ENCODE results near the gene NSRP1.

DNA sequence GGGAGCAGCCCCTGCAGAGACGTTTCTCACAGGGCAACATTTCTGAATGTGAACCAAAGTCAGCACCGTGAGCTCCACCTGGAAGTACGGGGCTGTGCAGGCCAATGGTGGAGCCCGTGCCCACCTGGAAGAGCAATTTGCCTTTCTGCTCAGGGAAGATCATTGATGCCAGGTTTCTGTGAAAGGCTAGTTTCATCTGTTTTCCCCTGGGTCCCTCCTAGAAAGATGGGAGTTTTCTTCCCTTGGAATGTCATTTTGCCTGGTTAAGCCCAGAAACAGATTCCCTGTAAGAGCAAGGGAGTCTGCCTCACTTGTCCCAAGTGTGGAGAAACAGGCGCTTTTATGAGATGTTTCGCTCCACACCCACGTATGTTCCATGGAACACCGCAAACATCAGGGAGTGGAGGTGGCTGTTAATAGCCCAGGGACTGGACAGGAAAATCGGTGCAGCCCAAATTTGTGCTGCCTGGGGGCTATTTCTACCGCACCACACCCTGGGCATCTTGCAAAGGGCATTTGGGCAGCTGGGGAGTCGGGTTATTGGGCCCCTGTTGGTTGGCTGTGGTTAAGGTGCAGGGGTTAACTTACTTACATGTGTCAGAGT lies 116.3 kb downstream of the NSRP1 start:
- TF ChIP-seq CTCF (IDR thresholded peaks at IDR 0.05): no peak
- no peak for TF ChIP-seq POLR2A (IDR thresholded peaks at IDR 0.05)
